H9 (cell line): ENCODE measurements around the gene KRT78. TPM values are rescaled to one million over a fixed set of nuclear protein-coding genes. Genes with fewer than 3 reads are reported as not detected.

Experiments used
- DNase-seq: peaks from one replicate; pipeline ENCODE4 v3.0.0-alpha.2; 2017
- H2AFZ ChIP-seq: one replicate; pipeline ENCODE4 v1.6.1; 2013; ENCODE audit warnings: mild to moderate bottlenecking, low read length, control low read depth, moderate library complexity
- H2AK5ac ChIP-seq: 2 replicates; pipeline ENCODE4 v1.6.1; 2013; ENCODE audit warnings: low read length, control low read depth, mixed read lengths; ENCODE audit not compliant: insufficient read length
- H2BK120ac ChIP-seq: one replicate; pipeline ENCODE4 v1.6.1; 2013; ENCODE audit warnings: low read depth, mild to moderate bottlenecking, low read length, control low read depth, inconsistent platforms; ENCODE audit not compliant: poor library complexity, severe bottlenecking
- H2BK12ac ChIP-seq: 2 replicates; pipeline ENCODE4 v1.6.1; 2013; ENCODE audit warnings: low read length, control low read depth, mixed read lengths, low read depth; ENCODE audit not compliant: insufficient read length
- H2BK15ac ChIP-seq: 2 replicates; pipeline ENCODE4 v1.6.1; 2013; ENCODE audit warnings: low read depth, low read length, control low read depth
- H2BK20ac ChIP-seq: one replicate; pipeline ENCODE4 v1.6.1; 2013; ENCODE audit warnings: low read depth, mild to moderate bottlenecking, low read length, control low read depth, inconsistent platforms; ENCODE audit not compliant: poor library complexity, severe bottlenecking
- H2BK5ac ChIP-seq: 2 replicates; pipeline ENCODE4 v1.6.1; 2013; ENCODE audit warnings: low read length, control low read depth, mixed read lengths; ENCODE audit not compliant: insufficient read length
- H3K14ac ChIP-seq: 2 replicates; pipeline ENCODE4 v1.6.1; 2013; ENCODE audit warnings: low read length, control low read depth; ENCODE audit not compliant: insufficient read depth
- H3K18ac ChIP-seq: 2 replicates; pipeline ENCODE4 v1.6.1; 2013; ENCODE audit warnings: low read depth, mild to moderate bottlenecking, mixed read lengths, low read length, control low read depth; ENCODE audit not compliant: insufficient read length
- H3K23ac ChIP-seq: 2 replicates; pipeline ENCODE4 v1.6.1; 2013; ENCODE audit warnings: low read length, control low read depth, mixed read lengths, low read depth; ENCODE audit not compliant: insufficient read length
- H3K23me2 ChIP-seq: 2 replicates; pipeline ENCODE4 v1.6.1; 2013; ENCODE audit warnings: low read depth, mild to moderate bottlenecking, mixed read lengths, low read length, control low read depth; ENCODE audit not compliant: insufficient read length, poor library complexity, severe bottlenecking
- H3K27ac ChIP-seq: 2 replicates; pipeline ENCODE4 v1.5.1; 2013; ENCODE audit warnings: low read length, control low read depth, mixed read lengths, low read depth; ENCODE audit not compliant: insufficient read length
- H3K27me3 ChIP-seq: 2 replicates; pipeline ENCODE4 v1.6.1; 2013; ENCODE audit warnings: low read length, control low read depth, inconsistent platforms; ENCODE audit not compliant: insufficient read depth
- H3K4ac ChIP-seq: 2 replicates; pipeline ENCODE4 v1.6.1; 2013; ENCODE audit warnings: low read depth, mild to moderate bottlenecking, control low read depth, inconsistent platforms, low read length, moderate library complexity
- H3K4me1 ChIP-seq: 2 replicates; pipeline ENCODE4 v1.6.1; 2013; ENCODE audit warnings: low read length, control low read depth, inconsistent platforms; ENCODE audit not compliant: insufficient read depth
- H3K4me2 ChIP-seq: 2 replicates; pipeline ENCODE4 v1.6.1; 2013; ENCODE audit warnings: low read length, control low read depth, mixed read lengths; ENCODE audit not compliant: insufficient read length, insufficient read depth
- H3K56ac ChIP-seq: 2 replicates; pipeline ENCODE4 v1.6.1; 2013; ENCODE audit warnings: low read depth, mild to moderate bottlenecking, mixed read lengths, low read length, control low read depth; ENCODE audit not compliant: insufficient read length
- H3K79me1 ChIP-seq: 2 replicates; pipeline ENCODE4 v1.6.1; 2013; ENCODE audit warnings: low read depth, mild to moderate bottlenecking, moderate library complexity, low read length, control low read depth, inconsistent platforms; ENCODE audit not compliant: insufficient read depth, poor library complexity, severe bottlenecking
- H3K79me2 ChIP-seq: 2 replicates; pipeline ENCODE4 v1.6.1; 2013; ENCODE audit warnings: low read length, control low read depth, inconsistent platforms; ENCODE audit not compliant: insufficient read depth
- H3K9ac ChIP-seq: 2 replicates; pipeline ENCODE4 v1.6.1; 2013; ENCODE audit warnings: low read length, control low read depth, mixed read lengths; ENCODE audit not compliant: insufficient read length; ENCODE audit errors: extremely low read depth
- H3K9me3 ChIP-seq: one replicate; pipeline ENCODE4 v1.6.1; 2013; ENCODE audit warnings: low read depth, low read length, inconsistent platforms; ENCODE audit not compliant: control insufficient read depth
- H3T11ph ChIP-seq: one replicate; pipeline ENCODE4 v1.6.1; 2013; ENCODE audit warnings: mild to moderate bottlenecking, low read length, control low read depth, inconsistent platforms
- H4K20me1 ChIP-seq: one replicate; pipeline ENCODE4 v1.6.1; 2013; ENCODE audit not compliant: control insufficient read depth, insufficient read length, insufficient read depth
- H4K5ac ChIP-seq: 2 replicates; pipeline ENCODE4 v1.6.1; 2013; ENCODE audit warnings: low read depth, mild to moderate bottlenecking, mixed read lengths, low read length, control low read depth; ENCODE audit not compliant: insufficient read length
- H4K8ac ChIP-seq: replicated peaks from 2 replicates; pipeline ENCODE4 v1.6.1; 2013; ENCODE audit warnings: low read length, control low read depth, mixed read lengths, low read depth; ENCODE audit not compliant: insufficient read length
- H4K91ac ChIP-seq: 2 replicates; pipeline ENCODE4 v1.6.1; 2013; ENCODE audit warnings: low read depth, mild to moderate bottlenecking, moderate library complexity, mixed read lengths, low read length, control low read depth; ENCODE audit not compliant: insufficient read length
- H3K27ac Mint-ChIP-seq, 3 experiments: 2 replicates in 2 of 3; 3 replicates in 1 of 3; pipeline ENCODE4 v1.8.0; 2020 to 2021; ENCODE audit warnings: mixed read lengths in 3 of 3, mild to moderate bottlenecking in 1 of 3, moderate library complexity in 1 of 3
- H3K27me3 Mint-ChIP-seq: 2 replicates; pipeline ENCODE4 v1.8.0; 2021; ENCODE audit warnings: low read depth, mild to moderate bottlenecking, moderate library complexity, mixed read lengths
- H3K36me3 Mint-ChIP-seq, 3 experiments: 2 replicates in 2 of 3; 3 replicates in 1 of 3; pipeline ENCODE4 v1.8.0; 2020 to 2021; ENCODE audit warnings: low read depth in 3 of 3, mixed read lengths in 3 of 3; ENCODE audit not compliant: insufficient read depth in 1 of 3
- H3K4me1 Mint-ChIP-seq, 2 experiments: 2 replicates each; pipeline ENCODE4 v1.8.0; 2020; ENCODE audit warnings: mixed read lengths in 2 of 2
- H3K4me3 Mint-ChIP-seq, 2 experiments: 2 replicates in 1 of 2; 3 replicates in 1 of 2; pipeline ENCODE4 v1.8.0; 2020 to 2021; ENCODE audit warnings: mild to moderate bottlenecking in 2 of 2, mixed read lengths in 2 of 2, moderate library complexity in 1 of 2
- H3K9me3 Mint-ChIP-seq, 2 experiments: 2 replicates in 1 of 2; 3 replicates in 1 of 2; pipeline ENCODE4 v1.8.0; 2020; ENCODE audit warnings: mild to moderate bottlenecking in 2 of 2, mixed read lengths in 2 of 2, moderate library complexity in 1 of 2
- CTCF ChIP-seq: fragments of 200-600 bp; sonication (generic); conservative IDR thresholded peaks from 3 replicates; pipeline ENCODE4 v1.8.0; 2021; ENCODE audit warnings: antibody characterized with exemption, mild to moderate bottlenecking
- WGBS: extraction: QIAGEN DNeasy Blood & Tissue Kit; methylation state at CpG from one replicate; pipeline ENCODE4 v1.1.7; 2013; ENCODE audit warnings: missing lambda C conversion rate, low lambda C conversion rate, mixed read lengths; ENCODE audit not compliant: insufficient read length; ENCODE audit errors: extremely low coverage; 5-methylcytosine and 5-hydroxymethylcytosine counted together
- total RNA-seq: library from RNA; stranded (reverse); gene quantifications from 2 replicates; pipeline ENCODE4 v1.2.1, GENCODE V29; 2021

Gene KRT78
- total RNA-seq, 1 experiment from 2014 or later = not detected

GRCh38 chr12:52839436-52840105, 9.2 kb downstream of the KRT78 start:
- Histone ChIP-seq H3K27me3 (no peaks in the 10 kb centered on the region; the same call in 1 of the 2 replicates), H3K79me1 (no peaks in the 10 kb centered on the region), H3K4me1 (no peaks in the 10 kb centered on the region), H2BK15ac (no peak overlapping the region), H3K23me2 (peaks cover 2% of the 10 kb centered on the region), H3K14ac (no peak overlapping the region; the same call in 1 of the 2 replicates), H3K4ac (no peak overlapping the region), H3K27ac (no peak overlapping the region), H4K20me1 (no peaks in the 10 kb centered on the region), H2AK5ac (no peak overlapping the region), H2BK5ac (no peak overlapping the region), H3T11ph (no peak overlapping the region), H2BK12ac (no peak overlapping the region), H3K9ac (no peak overlapping the region), H3K56ac (no peak overlapping the region), H3K23ac (no peak overlapping the region), H3K4me2 (no peak overlapping the region), H4K8ac (no peak overlapping the region), H2BK20ac (no peak overlapping the region), H4K91ac (no peak overlapping the region), H3K18ac (no peak overlapping the region), H3K9me3 (no peaks in the 10 kb centered on the region), H2BK120ac (no peak overlapping the region), H4K5ac (no peak overlapping the region), H3K79me2 (no peaks in the 10 kb centered on the region), H2AFZ (no peak overlapping the region)
- Mint-ChIP-seq H3K27me3 (peaks cover 17% of the 10 kb centered on the region), H3K9me3 (no peaks in the 10 kb centered on the region), H3K4me3 (no peak overlapping the region), H3K36me3 (no peaks in the 10 kb centered on the region), H3K27ac (no peak overlapping the region), H3K4me1 (no peaks in the 10 kb centered on the region; a peak in 1 of 4 replicates)
- WGBS = no CpG with 5 or more reads among the region's 18 CpGs
- TF ChIP-seq CTCF = no peak
- peak; percentile 26 for DNase-seq
